GM12873 (cell line): ENCODE data around the gene CNKSR1.
A peak's percentile ranks its signal among the peaks of the same experiment; 100 is the strongest.

ENCODE experiments used
- CTCF ChIP-seq: IDR thresholded peaks from 2 replicates; pipeline ENCODE4 v1.5.1; 2012; ENCODE audit warnings: low read depth, mild to moderate bottlenecking, moderate library complexity, low read length, control low read depth; ENCODE audit not compliant: insufficient read depth; ENCODE audit errors: missing control alignments

Gene CNKSR1

GRCh38 chr1:26138974-26139558, 38.2 kb upstream of the CNKSR1 start:
- no peak for TF ChIP-seq CTCF

DNA sequence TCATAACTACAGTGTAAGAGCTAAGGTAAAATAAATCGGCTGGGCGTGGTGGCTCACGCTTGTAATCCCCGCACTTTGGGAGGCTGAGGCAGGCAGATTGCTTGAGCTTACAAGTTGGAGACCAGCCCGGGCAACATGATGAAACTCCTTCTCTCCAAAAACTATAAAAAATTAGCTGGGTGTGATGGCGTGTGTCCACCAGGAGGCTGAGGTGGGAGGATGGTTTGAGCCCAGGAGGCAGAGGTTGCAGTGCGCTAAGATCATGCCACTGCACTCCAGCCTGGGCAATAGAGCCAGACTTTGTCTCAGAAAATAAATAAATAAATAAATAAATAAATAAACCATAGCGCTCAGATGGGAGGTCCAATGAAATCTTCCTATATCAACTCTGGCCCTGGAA, 35.1 kb upstream of the CNKSR1 start:
- TF ChIP-seq CTCF: no peak

GRCh38 chr1:26145041-26145959, 32.0 kb upstream of the CNKSR1 start:
- TF ChIP-seq CTCF: peak; percentile 81

GRCh38 chr1:26145960-26146294, 31.4 kb upstream of the CNKSR1 start:
- TF ChIP-seq CTCF: no peak

- no peak for TF ChIP-seq CTCF
Measured at GRCh38 chr1:26148887-26149286, 28.4 kb upstream of the CNKSR1 start.

- no peak for TF ChIP-seq CTCF
Measured at GRCh38 chr1:26153966-26154532, 23.2 kb upstream of the CNKSR1 start.

- TF ChIP-seq CTCF: no peak
Measured at GRCh38 chr1:26154750-26155149, 22.5 kb upstream of the CNKSR1 start.
